Suprapubic skin (tissue), 4 donors: ENCODE results near the gene NCOA5. TPM values are rescaled to one million over a fixed set of nuclear protein-coding genes. Genes with fewer than 3 reads are reported as not detected.

Source experiments
- DNase-seq, 2 donors: peaks; one replicate each; pipeline ENCODE4 v3.0.0-alpha.2; 2019; ENCODE audit warnings: low spot score in 2 of 2
- H3K27ac ChIP-seq: fragments of 200-600 bp; sonication (generic); one replicate; pipeline ENCODE4 v1.5.1; 2019
- H3K27me3 ChIP-seq: fragments of 200-600 bp; sonication (generic); one replicate; pipeline ENCODE4 v1.5.1; 2019
- H3K36me3 ChIP-seq: fragments of 200-600 bp; sonication (generic); one replicate; pipeline ENCODE4 v1.5.1; 2019
- H3K4me1 ChIP-seq: fragments of 200-600 bp; sonication (generic); one replicate; pipeline ENCODE4 v1.5.1; 2019
- H3K4me3 ChIP-seq: fragments of 200-600 bp; sonication (generic); one replicate; pipeline ENCODE4 v1.5.1; 2019; ENCODE audit warnings: mild to moderate bottlenecking
- H3K9me3 ChIP-seq: fragments of 200-600 bp; sonication (generic); one replicate; pipeline ENCODE4 v1.5.1; 2019
- CTCF ChIP-seq, 2 donors: fragments of 200-600 bp in 1 of 2; fragments of 450-650 bp in 1 of 2; sonication (generic) in 1 of 2; IDR thresholded peaks; one replicate each; pipeline ENCODE4 v1.5.1; 2016 to 2019; ENCODE audit warnings: antibody characterized with exemption in 2 of 2, mild to moderate bottlenecking in 1 of 2, moderate library complexity in 1 of 2
- EP300 ChIP-seq: sonication (generic); formaldehyde crosslinking; IDR thresholded peaks from one replicate; pipeline ENCODE4 v1.6.1; 2017; ENCODE audit warnings: antibody characterized with exemption
- POLR2A ChIP-seq, 2 donors: fragments of 450-650 bp; IDR thresholded peaks; one replicate each; pipeline ENCODE4 v1.6.1; 2017; ENCODE audit warnings: antibody characterized with exemption in 2 of 2, mild to moderate bottlenecking in 2 of 2, moderate library complexity in 2 of 2
- POLR2AphosphoS5 ChIP-seq, 3 donors: sonication (generic); formaldehyde crosslinking; IDR thresholded peaks; one replicate each; pipeline ENCODE4 v1.6.1; 2017; ENCODE audit warnings: antibody characterized with exemption in 3 of 3
- WGBS: methylation state at CpG from one replicate; pipeline ENCODE4 v1.1.5; 2018; 5-methylcytosine and 5-hydroxymethylcytosine counted together
- total RNA-seq, 4 donors: library from RNA; depleted of rRNA; stranded (reverse); fragments of >200 nt; gene quantifications; one replicate each; pipeline ENCODE4 v1.1.0, GENCODE V29; 2016

NCOA5 gene
- total RNA-seq, 4 donors from 2014 or later = 23.2 to 30.1 (median 25.2) TPM

GRCh38 chr20:46020555-46020954 lies 69.2 kb downstream of the NCOA5 start:
- TF ChIP-seq POLR2AphosphoS5 (IDR thresholded peaks at IDR 0.05) = no peak
- Histone ChIP-seq H3K9me3 (no peaks in the 10 kb centered on the region), H3K27ac (no peak overlapping the region), H3K4me1 (peaks cover 19% of the 10 kb centered on the region), H3K27me3 (peaks cover 66% of the 10 kb centered on the region), H3K36me3 (no peaks in the 10 kb centered on the region), H3K4me3 (no peak overlapping the region)
- DNase-seq = no peak
- WGBS = 77% methylated on average over 4 of the region's 4 CpGs

GRCh38 chr20:46018611-46019010 lies 71.2 kb downstream of the NCOA5 start:
- TF ChIP-seq POLR2AphosphoS5 (IDR thresholded peaks at IDR 0.05) (no peak), CTCF (IDR thresholded peaks at IDR 0.05) (no peak), POLR2A (IDR thresholded peaks at IDR 0.05) (no peak), EP300 (no peak)
- Histone ChIP-seq H3K4me1 (peaks cover 23% of the 10 kb centered on the region), H3K36me3 (no peaks in the 10 kb centered on the region), H3K9me3 (no peaks in the 10 kb centered on the region), H3K27me3 (peaks cover 63% of the 10 kb centered on the region), H3K27ac (no peak overlapping the region), H3K4me3 (no peak overlapping the region)
- WGBS = 59% methylated on average over 6 of the region's 6 CpGs
- DNase-seq = no peak

GRCh38 chr20:46018112-46018511 lies 71.7 kb downstream of the NCOA5 start:
- no peaks in the 10 kb centered on the region for H3K9me3 ChIP-seq
- H3K4me3 ChIP-seq = no peak overlapping the region
- H3K27me3 ChIP-seq = peaks cover 63% of the 10 kb centered on the region
- no peak for DNase-seq
- no peak for TF ChIP-seq EP300
- WGBS = 75% methylated on average over 4 of the region's 4 CpGs
- H3K27ac ChIP-seq = no peak overlapping the region
- peaks cover 27% of the 10 kb centered on the region for H3K4me1 ChIP-seq
- H3K36me3 ChIP-seq = no peaks in the 10 kb centered on the region

GRCh38 chr20:46017272-46017671 lies 72.5 kb downstream of the NCOA5 start:
- Histone ChIP-seq H3K9me3 (no peaks in the 10 kb centered on the region), H3K4me3 (no peak overlapping the region), H3K36me3 (no peaks in the 10 kb centered on the region), H3K4me1 (peaks cover 20% of the 10 kb centered on the region), H3K27ac (no peak overlapping the region), H3K27me3 (peaks cover 65% of the 10 kb centered on the region)
- WGBS = 70% methylated on average over 4 of the region's 4 CpGs
- DNase-seq = no peak
- TF ChIP-seq POLR2A (IDR thresholded peaks at IDR 0.05) (no peak), CTCF (IDR thresholded peaks at IDR 0.05) (no peak), EP300 (no peak), POLR2AphosphoS5 (IDR thresholded peaks at IDR 0.05) (no peak)

- H3K4me3 ChIP-seq = no peak overlapping the region
- peaks cover 18% of the 10 kb centered on the region for H3K4me1 ChIP-seq
- H3K27me3 ChIP-seq = peaks cover 66% of the 10 kb centered on the region
- H3K36me3 ChIP-seq = no peaks in the 10 kb centered on the region
- H3K27ac ChIP-seq = no peak overlapping the region
- TF ChIP-seq POLR2A (IDR thresholded peaks at IDR 0.05) (no peak), CTCF (IDR thresholded peaks at IDR 0.05) (no peak), EP300 (no peak), POLR2AphosphoS5 (IDR thresholded peaks at IDR 0.05) (no peak)
- H3K9me3 ChIP-seq = no peaks in the 10 kb centered on the region
- no peak for DNase-seq
- 63% methylated on average over 7 of the region's 7 CpGs for WGBS
These were observed 75.0 kb downstream of the NCOA5 start for GRCh38 chr20:46014517-46015396.

GRCh38 chr20:46013829-46014516 lies 75.8 kb downstream of the NCOA5 start:
- TF ChIP-seq POLR2AphosphoS5 (IDR thresholded peaks at IDR 0.05) (no peak), CTCF (IDR thresholded peaks at IDR 0.05) (peak; percentile 30 to 90)
- WGBS = 1% methylated on average over 32 of the region's 67 CpGs
- Histone ChIP-seq H3K36me3 (no peaks in the 10 kb centered on the region), H3K27me3 (peaks cover 74% of the 10 kb centered on the region), H3K4me1 (peaks cover 18% of the 10 kb centered on the region), H3K9me3 (no peaks in the 10 kb centered on the region), H3K4me3 (no peak overlapping the region), H3K27ac (no peak overlapping the region)
- DNase-seq = no peak
